SJSA1 (cell line): ENCODE measurements around the gene KIF4A. TPM values are rescaled to one million over a fixed set of nuclear protein-coding genes. Genes with fewer than 3 reads are reported as not detected.

Experiments
- DNase-seq, 2 experiments: peaks; one replicate each; pipeline ENCODE4 v3.0.0-alpha.2; 2015 to 2020; ENCODE audit warnings: low spot score in 2 of 2, low read depth in 1 of 2
- H3K27ac ChIP-seq: fragments of 250-450 bp; sonication (Bioruptor Pico); 2 replicates; pipeline ENCODE4 v1.5.1; 2020; ENCODE audit warnings: mild to moderate bottlenecking, moderate library complexity
- H3K27me3 ChIP-seq: fragments of 250-450 bp; sonication (Bioruptor Pico); replicated peaks from 2 replicates; pipeline ENCODE4 v1.5.1; 2020; ENCODE audit warnings: mild to moderate bottlenecking, moderate library complexity
- H3K36me3 ChIP-seq: fragments of 250-450 bp; sonication (Bioruptor Pico); 2 replicates; pipeline ENCODE4 v1.5.1; 2020; ENCODE audit warnings: mild to moderate bottlenecking
- H3K4me1 ChIP-seq: fragments of 250-450 bp; sonication (Bioruptor Pico); replicated peaks from 2 replicates; pipeline ENCODE4 v1.6.1; 2021; ENCODE audit warnings: mild to moderate bottlenecking
- H3K4me3 ChIP-seq: fragments of 250-450 bp; sonication (Bioruptor Pico); 2 replicates; pipeline ENCODE4 v1.5.1; 2020; ENCODE audit warnings: mild to moderate bottlenecking
- H3K9me3 ChIP-seq: fragments of 250-450 bp; sonication (Bioruptor Pico); replicated peaks from 2 replicates; pipeline ENCODE4 v1.5.1; 2020; ENCODE audit warnings: mild to moderate bottlenecking
- total RNA-seq: library from RNA; depleted of rRNA; stranded (reverse); fragments of >200 nt; shearing (Covaris generic); gene quantifications from 2 replicates; pipeline ENCODE4 v1.2.3, GENCODE V29; 2014

Gene KIF4A
- total RNA-seq, 1 experiment from 2014 or later = 56.3 TPM

DNA sequence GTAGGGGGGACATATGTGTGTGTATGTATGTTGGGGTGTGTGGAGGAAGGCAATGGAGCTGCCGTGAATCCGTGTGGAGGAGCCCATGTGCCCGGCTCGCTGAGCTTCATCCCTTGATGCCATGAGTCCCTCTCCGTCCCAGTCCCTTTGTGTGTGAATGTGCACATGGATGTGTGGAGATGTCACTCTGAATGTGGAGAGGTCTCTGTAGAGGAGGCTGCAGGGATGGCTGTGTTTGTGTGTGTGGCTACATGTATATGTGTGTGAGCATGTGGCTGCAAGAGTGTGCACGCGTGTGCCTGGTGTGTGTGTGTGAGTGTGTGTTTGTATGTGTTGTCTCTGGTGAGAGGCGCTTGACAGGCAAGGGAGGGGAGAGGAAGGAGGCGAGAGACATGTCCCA lies 156.0 kb downstream of the KIF4A start:
- Histone ChIP-seq H3K4me3 (no peak overlapping the region), H3K4me1 (peaks cover 8% of the 10 kb centered on the region), H3K36me3 (no peaks in the 10 kb centered on the region), H3K27me3 (peaks cover 14% of the 10 kb centered on the region), H3K27ac (no peak overlapping the region), H3K9me3 (no peaks in the 10 kb centered on the region)
- no peak for DNase-seq

DNA sequence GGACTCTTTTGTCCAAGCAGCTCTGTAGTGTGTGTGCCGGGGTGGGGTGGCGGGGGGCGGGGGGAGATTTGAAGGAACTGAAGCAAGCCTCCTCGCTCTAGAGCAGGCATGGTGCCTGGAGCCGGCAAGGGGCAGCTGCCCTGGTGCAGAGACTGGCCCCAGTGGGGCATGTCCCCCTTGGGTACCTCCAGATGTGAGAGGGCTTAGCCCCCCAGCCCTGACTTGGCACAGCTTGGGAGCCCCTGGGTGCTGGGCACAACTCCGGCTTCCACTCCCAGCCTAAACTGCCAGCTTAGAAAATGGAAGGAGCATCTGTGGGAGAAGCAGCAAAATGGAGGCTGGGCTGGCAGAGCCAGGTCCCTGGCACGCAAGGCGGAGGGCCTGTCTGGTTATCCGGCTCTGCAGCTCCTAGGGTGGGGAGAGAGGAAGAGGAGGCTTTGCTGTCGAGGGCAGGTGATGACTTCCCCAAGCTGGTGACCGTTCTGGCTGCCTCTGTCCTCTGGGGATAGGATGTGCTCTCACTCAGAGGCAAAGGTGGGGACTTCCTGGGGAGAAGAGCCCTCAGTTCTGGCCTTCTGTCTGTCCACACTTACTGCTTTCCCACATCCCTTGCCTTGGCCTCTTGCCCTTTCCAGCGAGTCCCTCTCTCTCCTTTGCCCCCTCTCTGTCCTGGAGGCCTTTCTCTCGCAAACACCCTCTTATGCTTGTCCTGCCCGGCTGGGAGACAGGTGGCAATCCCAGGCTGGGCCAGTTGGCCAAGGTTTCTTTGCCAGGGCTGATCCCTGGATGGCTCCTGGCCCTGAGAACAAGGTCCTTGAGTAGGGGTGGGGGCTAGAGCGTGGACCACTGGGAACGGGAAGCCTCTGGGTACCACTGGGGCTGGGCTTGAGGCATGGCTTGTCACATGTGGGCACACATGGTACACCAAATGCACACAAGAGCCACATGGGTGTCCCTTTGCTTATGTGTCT lies 156.8 kb downstream of the KIF4A start:
- H3K9me3 ChIP-seq = no peaks in the 10 kb centered on the region
- DNase-seq = no peak

DNA sequence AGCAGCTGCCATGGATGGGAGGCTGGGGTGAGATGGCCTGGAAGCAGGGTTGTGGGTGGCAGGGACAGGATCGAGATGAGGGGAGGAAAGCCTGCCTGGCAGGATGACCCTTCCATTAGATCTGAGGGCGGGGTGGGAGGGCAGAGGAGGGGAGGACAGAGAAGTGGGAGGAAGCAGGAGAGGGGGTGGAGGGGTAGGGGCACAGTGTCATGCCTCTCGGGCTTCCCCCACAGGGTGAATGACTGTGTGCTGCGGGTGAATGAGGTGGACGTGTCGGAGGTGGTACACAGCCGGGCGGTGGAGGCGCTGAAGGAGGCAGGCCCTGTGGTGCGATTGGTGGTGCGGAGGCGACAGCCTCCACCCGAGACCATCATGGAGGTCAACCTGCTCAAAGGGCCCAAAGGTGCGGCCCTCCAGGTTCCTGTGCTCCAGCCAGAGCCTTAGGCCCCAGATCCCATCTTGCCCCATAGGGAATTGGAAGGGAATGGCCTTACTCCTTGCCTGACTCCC lies 159.6 kb downstream of the KIF4A start:
- no peak overlapping the region for H3K4me3 ChIP-seq
- no peaks in the 10 kb centered on the region for H3K9me3 ChIP-seq

More for the DNA sequence above, 156.8 kb downstream of the KIF4A start:
- H3K36me3 ChIP-seq = no peaks in the 10 kb centered on the region
- peaks cover 8% of the 10 kb centered on the region for H3K4me1 ChIP-seq
- H3K27ac ChIP-seq = no peak overlapping the region
- H3K27me3 ChIP-seq = peaks cover 14% of the 10 kb centered on the region
- H3K4me3 ChIP-seq = no peak overlapping the region

DNA sequence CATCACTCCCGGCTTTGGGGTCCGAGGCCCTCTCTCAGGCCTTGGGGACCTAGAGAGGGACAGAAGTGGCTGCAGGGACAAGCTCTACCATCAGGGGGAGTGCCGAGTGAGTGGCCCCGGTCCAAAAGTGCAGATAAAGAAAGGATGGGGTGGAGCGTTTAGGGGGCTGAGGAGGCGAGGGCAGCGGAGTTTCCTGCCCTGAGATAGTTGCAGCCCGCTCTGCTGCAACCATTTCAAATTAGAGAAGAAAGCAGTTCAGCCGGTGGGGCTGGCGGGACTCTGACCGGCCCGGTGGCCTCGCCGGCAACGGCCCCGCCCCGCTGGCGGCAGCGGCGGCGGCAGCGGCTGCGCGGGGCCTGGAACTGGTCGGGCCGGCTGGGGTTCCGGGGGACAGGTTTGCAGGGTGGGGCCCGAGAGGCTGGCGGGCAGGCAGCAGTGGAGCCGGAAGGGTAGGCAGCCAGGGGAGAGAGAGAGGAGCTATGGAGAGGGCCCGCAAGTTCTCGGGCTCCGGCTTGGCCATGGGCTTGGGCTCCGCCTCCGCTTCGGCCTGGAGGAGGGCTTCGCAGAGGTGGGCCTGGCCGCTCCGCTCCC lies 162.3 kb downstream of the KIF4A start:
- H3K36me3 ChIP-seq = no peaks in the 10 kb centered on the region
- peaks cover 17% of the 10 kb centered on the region for H3K4me1 ChIP-seq
- no peaks in the 10 kb centered on the region for H3K27me3 ChIP-seq
- H3K9me3 ChIP-seq = no peaks in the 10 kb centered on the region
- peak overlapping the region; percentile 21; the same call in 1 of the 2 replicates for H3K27ac ChIP-seq
- H3K4me3 ChIP-seq = peak overlapping the region; percentile 60
- DNase-seq = peak; percentile 53 to 58

More for the DNA sequence above, 159.6 kb downstream of the KIF4A start:
- Histone ChIP-seq H3K36me3 (no peaks in the 10 kb centered on the region), H3K4me1 (peaks cover 11% of the 10 kb centered on the region), H3K27ac (no peak overlapping the region), H3K27me3 (peaks cover 7% of the 10 kb centered on the region; the same call in 1 of the 2 replicates)
- DNase-seq = no peak

DNA sequence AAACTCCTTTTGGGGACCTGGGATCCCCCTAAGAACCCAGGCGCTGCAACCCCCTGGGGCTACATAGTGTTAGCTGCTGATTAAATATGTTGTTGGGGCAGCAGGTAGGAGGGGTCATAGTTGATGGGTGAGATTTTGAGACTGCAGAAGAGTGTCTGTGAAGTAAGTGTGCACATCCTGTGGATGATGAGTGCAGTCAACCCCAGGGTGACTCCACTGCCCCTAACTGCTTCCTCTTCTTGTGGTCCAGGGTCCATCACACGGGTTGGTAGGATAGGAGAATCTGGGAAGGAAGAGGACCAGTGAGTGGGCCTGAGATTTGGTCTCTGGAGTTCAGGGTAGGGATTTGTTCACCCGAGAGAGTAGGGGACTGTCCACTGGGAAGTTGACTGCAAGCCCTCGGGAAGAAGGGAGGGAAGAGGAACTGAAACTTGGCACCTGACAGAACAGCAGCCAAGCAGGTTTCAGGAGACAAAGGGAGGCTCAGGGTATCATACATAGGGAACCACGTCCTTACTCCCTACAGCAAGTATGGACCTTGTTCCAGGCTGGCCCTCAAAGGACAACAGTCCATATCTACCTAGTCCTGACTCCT lies 163.2 kb downstream of the KIF4A start:
- no peaks in the 10 kb centered on the region for H3K9me3 ChIP-seq
- DNase-seq = no peak
- H3K4me3 ChIP-seq = peak overlapping the region; percentile 60
- peaks cover 17% of the 10 kb centered on the region for H3K4me1 ChIP-seq
- no peaks in the 10 kb centered on the region for H3K27me3 ChIP-seq
- no peak overlapping the region for H3K27ac ChIP-seq
- no peaks in the 10 kb centered on the region for H3K36me3 ChIP-seq

DNA sequence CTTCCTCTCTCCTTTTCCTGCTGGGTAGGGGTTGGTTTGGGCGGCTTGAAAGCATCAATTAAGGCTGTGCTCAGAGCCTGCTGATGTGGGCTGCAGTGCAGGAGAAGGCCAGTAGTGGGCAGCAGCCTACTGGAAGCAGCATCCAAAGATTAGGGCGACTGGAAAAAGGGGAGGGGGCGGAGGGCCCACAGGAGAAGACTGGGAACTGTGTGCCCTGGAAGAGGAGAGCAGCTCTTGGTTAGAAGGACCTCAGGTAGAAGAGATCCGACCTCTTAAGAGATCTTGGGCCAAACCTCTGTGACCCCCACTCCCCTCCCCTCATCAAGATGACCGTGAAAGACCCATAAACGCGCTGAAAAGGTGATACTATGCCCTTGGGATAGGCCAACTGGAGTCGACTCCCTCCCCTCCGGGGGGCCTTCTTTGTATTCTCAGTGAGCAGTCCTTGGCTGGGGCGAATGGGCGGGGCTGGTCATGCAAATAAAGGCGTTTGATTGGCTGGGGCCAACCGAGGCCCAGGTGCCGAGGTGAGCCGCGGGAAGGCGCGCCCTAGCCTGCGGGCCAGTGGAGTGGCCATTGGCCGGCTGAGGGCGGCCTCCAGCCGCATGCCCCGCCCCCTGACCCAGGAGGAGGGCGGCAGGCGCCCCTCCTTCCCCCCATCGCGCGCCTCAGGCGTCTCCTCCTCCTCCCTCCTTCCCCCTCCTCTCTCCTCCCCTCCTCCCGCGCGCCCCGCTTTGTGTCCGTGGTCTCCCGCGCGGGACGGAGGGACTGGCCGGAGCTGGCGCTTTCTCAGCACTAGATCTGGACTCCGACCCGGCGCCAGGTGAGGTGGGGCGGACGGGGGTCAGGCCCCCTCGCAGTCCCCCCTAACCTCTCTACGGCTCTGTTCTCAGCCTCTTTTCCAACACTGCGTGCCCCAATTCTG lies 164.8 kb downstream of the KIF4A start:
- Histone ChIP-seq H3K27me3 (no peaks in the 10 kb centered on the region), H3K4me1 (peaks cover 17% of the 10 kb centered on the region), H3K9me3 (no peaks in the 10 kb centered on the region), H3K4me3 (peak overlapping the region; percentile 48), H3K27ac (no peak overlapping the region), H3K36me3 (no peaks in the 10 kb centered on the region)
- peak; percentile 66 to 78 for DNase-seq

DNA sequence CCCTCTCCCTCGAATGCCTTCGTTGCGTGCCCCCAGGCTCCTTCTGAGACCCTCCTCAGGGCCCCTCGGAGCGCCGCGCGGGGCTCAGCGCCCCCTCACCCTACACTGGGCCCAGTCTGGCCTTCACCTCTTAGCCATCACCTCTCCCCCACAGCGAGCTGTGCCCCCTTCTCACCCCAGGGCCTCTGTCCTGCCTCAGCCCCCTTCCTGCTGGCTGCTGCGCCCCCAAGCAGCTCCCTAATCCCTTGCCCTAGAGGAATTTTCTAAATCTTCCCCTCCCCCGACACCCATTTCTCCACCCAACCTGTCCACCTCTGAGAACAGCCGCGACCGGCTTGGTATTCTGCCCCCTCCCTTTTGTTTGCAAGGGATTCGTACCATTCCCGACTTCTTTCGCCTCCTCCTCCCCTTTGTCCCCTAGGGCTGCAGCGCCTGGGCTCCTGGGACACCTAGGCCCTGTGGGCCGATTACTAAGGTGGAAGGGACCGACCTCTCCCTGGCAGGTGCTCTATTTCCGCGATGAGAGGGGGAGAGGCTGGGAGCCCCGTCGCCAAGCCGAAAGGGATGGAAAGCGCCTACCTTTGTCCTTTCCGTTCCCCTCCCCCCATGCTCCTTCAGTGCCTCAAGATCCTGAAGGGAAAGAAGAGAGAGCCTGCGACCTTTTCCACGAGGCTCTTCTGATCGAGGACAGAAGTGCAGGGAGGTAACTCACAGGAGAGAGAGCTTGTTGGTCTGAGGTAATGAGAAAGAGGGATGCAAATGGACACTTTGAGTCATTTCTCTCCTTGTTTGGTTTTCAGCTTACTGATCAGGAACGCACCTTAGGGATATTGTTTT lies 165.7 kb downstream of the KIF4A start:
- no peak overlapping the region for H3K27ac ChIP-seq
- H3K9me3 ChIP-seq = no peaks in the 10 kb centered on the region
- H3K36me3 ChIP-seq = no peaks in the 10 kb centered on the region
- no peaks in the 10 kb centered on the region for H3K27me3 ChIP-seq
- H3K4me3 ChIP-seq = peak overlapping the region; percentile 48
- H3K4me1 ChIP-seq = peaks cover 17% of the 10 kb centered on the region
- DNase-seq = no peak

DNA sequence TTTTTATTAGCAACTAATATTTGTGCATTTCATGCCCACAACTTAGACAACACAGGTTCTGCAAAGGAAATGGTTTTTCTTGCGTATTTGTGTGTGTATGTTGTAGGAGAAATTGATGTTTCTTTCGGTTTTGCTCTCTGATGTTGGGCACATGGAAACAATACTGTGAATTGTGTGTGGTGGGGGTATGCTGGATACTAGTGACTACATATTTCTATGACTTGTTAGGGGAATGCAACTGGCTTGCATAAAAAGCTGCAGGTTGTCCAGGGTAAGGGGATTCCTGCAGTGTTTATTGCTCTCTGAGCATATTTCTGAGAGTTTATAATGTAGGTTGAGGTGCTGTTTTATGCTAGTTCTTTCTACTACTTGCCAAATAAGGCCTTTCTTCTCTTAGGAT lies 166.4 kb downstream of the KIF4A start:
- no peak overlapping the region for H3K4me3 ChIP-seq
- DNase-seq = no peak
- H3K27me3 ChIP-seq = no peaks in the 10 kb centered on the region
- H3K9me3 ChIP-seq = no peaks in the 10 kb centered on the region
- H3K36me3 ChIP-seq = no peaks in the 10 kb centered on the region
- H3K27ac ChIP-seq = no peak overlapping the region
- peaks cover 17% of the 10 kb centered on the region for H3K4me1 ChIP-seq

DNA sequence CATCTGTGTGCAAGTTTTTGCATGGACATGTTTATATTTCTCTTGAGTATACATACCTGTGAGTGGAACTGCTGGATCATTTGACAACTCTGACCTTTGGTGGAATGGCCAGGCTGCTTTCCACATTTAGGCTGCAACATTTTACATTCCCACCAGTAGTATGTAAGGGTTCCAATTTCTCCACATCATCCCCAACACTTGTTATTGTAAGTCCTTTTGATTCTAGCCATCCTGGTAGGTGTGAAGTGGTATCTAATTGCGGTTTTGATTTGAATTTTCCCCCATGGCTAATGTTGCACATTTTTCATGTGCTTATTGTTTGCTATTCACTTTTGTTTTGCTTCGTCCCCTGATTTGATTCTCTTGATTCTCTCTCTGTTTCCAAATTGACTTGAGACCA lies 171.1 kb downstream of the KIF4A start:
- Histone ChIP-seq H3K9me3 (no peaks in the 10 kb centered on the region), H3K4me3 (no peak overlapping the region), H3K4me1 (peaks cover 2% of the 10 kb centered on the region; the same call in 1 of the 2 replicates), H3K36me3 (no peaks in the 10 kb centered on the region), H3K27ac (no peak overlapping the region), H3K27me3 (no peaks in the 10 kb centered on the region)
- DNase-seq = no peak

DNA sequence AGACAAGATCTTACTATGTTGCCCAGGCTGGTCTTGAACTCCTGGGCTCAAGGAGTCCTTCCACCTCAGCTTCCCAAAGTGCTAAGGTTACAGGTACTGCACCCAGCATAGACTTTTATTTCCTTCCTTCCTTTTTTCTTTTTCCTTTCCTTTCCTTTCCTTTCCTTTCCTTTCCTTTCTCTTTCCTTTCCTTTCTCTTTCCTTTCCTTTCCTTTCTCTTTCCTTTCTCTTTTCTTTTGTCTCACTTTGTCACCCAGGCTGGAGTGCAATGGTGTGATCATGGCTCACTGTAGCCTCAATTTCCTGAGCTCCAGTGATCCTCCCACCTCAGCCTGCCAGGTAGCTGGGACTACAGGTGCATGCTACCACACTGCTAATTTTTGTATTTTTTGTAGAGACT lies 174.1 kb downstream of the KIF4A start:
- Histone ChIP-seq H3K4me3 (no peak overlapping the region), H3K36me3 (no peaks in the 10 kb centered on the region), H3K9me3 (no peaks in the 10 kb centered on the region), H3K27ac (no peak overlapping the region), H3K4me1 (no peaks in the 10 kb centered on the region), H3K27me3 (no peaks in the 10 kb centered on the region)
- DNase-seq = no peak

DNA sequence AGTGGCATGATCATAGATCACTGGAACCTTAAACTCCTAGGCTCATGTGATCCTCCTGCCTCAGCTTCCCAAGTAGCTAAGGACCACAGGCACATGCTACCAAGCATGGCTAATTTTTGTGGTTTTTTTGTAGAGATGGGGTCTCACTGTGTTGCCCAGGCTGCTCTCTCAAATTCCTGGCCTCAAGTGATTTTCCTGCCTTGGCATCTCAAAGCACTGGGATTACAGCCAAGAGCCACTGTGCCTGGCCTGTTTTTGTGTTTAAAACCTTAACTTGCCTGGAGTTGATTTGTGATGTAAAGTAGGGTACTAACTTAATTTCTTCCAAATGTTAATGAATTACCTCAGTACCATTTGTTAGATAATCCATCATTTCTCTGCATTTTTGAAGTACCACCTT lies 177.1 kb downstream of the KIF4A start:
- H3K27ac ChIP-seq = no peak overlapping the region
- no peaks in the 10 kb centered on the region for H3K9me3 ChIP-seq
- H3K4me1 ChIP-seq = no peaks in the 10 kb centered on the region
- no peaks in the 10 kb centered on the region for H3K27me3 ChIP-seq
- H3K4me3 ChIP-seq = no peak overlapping the region
- no peak for DNase-seq
- no peaks in the 10 kb centered on the region for H3K36me3 ChIP-seq

DNA sequence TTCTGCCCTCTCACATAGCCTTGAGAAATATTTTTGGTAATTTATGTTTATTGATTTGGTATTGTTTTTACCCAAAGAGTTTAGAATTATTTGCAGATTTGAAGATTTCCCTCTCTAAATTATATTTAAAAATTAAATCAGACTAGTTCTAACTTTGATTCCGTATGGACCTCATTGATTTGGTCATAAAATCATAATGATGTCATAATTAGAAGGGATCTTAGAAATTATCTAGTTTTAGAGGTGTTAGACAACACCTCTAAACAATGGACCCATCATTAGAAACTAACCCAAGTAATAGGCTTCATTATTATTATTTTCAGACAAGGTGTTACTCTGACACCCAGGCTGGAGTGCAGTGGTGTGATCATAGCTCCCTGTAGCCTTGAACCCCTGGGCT lies 178.8 kb downstream of the KIF4A start:
- H3K9me3 ChIP-seq = no peaks in the 10 kb centered on the region
- no peaks in the 10 kb centered on the region for H3K4me1 ChIP-seq
- no peak overlapping the region for H3K4me3 ChIP-seq
- H3K27ac ChIP-seq = no peak overlapping the region
- H3K27me3 ChIP-seq = no peaks in the 10 kb centered on the region
- H3K36me3 ChIP-seq = no peaks in the 10 kb centered on the region
- DNase-seq = no peak
